Neural progenitor cell (in vitro differentiated cells): ENCODE measurements around the gene GLO1. TPM values are rescaled to one million over a fixed set of nuclear protein-coding genes. Genes with fewer than 3 reads are reported as not detected.

Source experiments
- DNase-seq: peaks from one replicate; pipeline ENCODE4 v3.0.0-alpha.2; 2016; ENCODE audit warnings: low spot score
- H2AFZ ChIP-seq: fragments of 200-600 bp; sonication (generic); replicated peaks from 2 replicates; pipeline ENCODE4 v1.6.1; 2016; ENCODE audit warnings: antibody characterized with exemption
- H3F3A ChIP-seq: fragments of 200-600 bp; sonication (generic); 2 replicates; pipeline ENCODE4 v1.6.1; 2016; ENCODE audit warnings: antibody characterized with exemption, low read depth
- H3K27ac ChIP-seq: fragments of 200-600 bp; sonication (generic); 2 replicates; pipeline ENCODE4 v1.5.1; 2016; ENCODE audit warnings: mild to moderate bottlenecking
- H3K27me3 ChIP-seq: fragments of 200-600 bp; sonication (generic); 2 replicates; pipeline ENCODE4 v1.6.1; 2016; ENCODE audit warnings: mild to moderate bottlenecking, moderate library complexity
- H3K36me3 ChIP-seq: fragments of 200-600 bp; sonication (generic); 2 replicates; pipeline ENCODE4 v1.5.1; 2016
- H3K4me1 ChIP-seq: fragments of 200-600 bp; sonication (generic); 2 replicates; pipeline ENCODE4 v1.6.1; 2016; ENCODE audit warnings: mixed run types
- H3K4me2 ChIP-seq: fragments of 200-600 bp; sonication (generic); 2 replicates; pipeline ENCODE4 v1.6.1; 2016
- H3K4me3 ChIP-seq: fragments of 200-600 bp; sonication (generic); 2 replicates; pipeline ENCODE4 v1.5.1; 2016
- H3K79me2 ChIP-seq: fragments of 200-600 bp; sonication (generic); 2 replicates; pipeline ENCODE4 v1.6.1; 2016; ENCODE audit warnings: low read depth
- H3K9ac ChIP-seq: fragments of 200-600 bp; sonication (generic); 2 replicates; pipeline ENCODE4 v1.6.1; 2016
- H3K9me3 ChIP-seq: fragments of 200-600 bp; sonication (generic); 2 replicates; pipeline ENCODE4 v1.5.1; 2016; ENCODE audit warnings: low read depth
- H4K20me1 ChIP-seq: fragments of 200-600 bp; sonication (generic); 2 replicates; pipeline ENCODE4 v1.6.1; 2016; ENCODE audit warnings: low read depth
- H3K27ac Mint-ChIP-seq: 3 replicates; pipeline ENCODE4 v1.8.0; 2021; ENCODE audit warnings: mixed read lengths
- H3K27me3 Mint-ChIP-seq: 2 replicates; pipeline ENCODE4 v1.8.0; 2022; ENCODE audit warnings: low read depth, mild to moderate bottlenecking, inconsistent platforms, moderate library complexity, mixed read lengths; ENCODE audit not compliant: insufficient read depth
- H3K36me3 Mint-ChIP-seq: 3 replicates; pipeline ENCODE4 v1.8.0; 2021; ENCODE audit warnings: mixed read lengths
- H3K4me1 Mint-ChIP-seq: 3 replicates; pipeline ENCODE4 v1.8.0; 2021; ENCODE audit warnings: mixed read lengths
- H3K4me3 Mint-ChIP-seq: 3 replicates; pipeline ENCODE4 v1.8.0; 2021; ENCODE audit warnings: mild to moderate bottlenecking, moderate library complexity, mixed read lengths
- H3K9me3 Mint-ChIP-seq: 3 replicates; pipeline ENCODE4 v1.8.0; 2020; ENCODE audit warnings: mixed read lengths
- CTCF ChIP-seq: fragments of 200-600 bp; sonication (generic); IDR thresholded peaks from 2 replicates; pipeline ENCODE4 v1.5.1; 2017; ENCODE audit warnings: antibody characterized with exemption, mild to moderate bottlenecking
- EZH2 ChIP-seq: fragments of 200-600 bp; sonication (generic); IDR thresholded peaks from 2 replicates; pipeline ENCODE4 v1.6.1; 2017; ENCODE audit warnings: antibody characterized with exemption, mild to moderate bottlenecking, moderate library complexity
- EZH2phosphoT487 ChIP-seq: fragments of 200-600 bp; sonication (generic); IDR thresholded peaks from 2 replicates; pipeline ENCODE4 v1.6.1; 2017; ENCODE audit warnings: antibody characterized with exemption
- total RNA-seq: library from RNA; depleted of rRNA; stranded (reverse); fragments of >200 nt; gene quantifications from 2 replicates; pipeline ENCODE4 v1.2.3, GENCODE V29; 2015; ENCODE audit warnings: low replicate concordance

The GLO1 gene
- total RNA-seq, 1 donor from 2014 or later, result 525 TPM

- H3K27ac Mint-ChIP-seq, result no peak overlapping the region
- H3K4me3 ChIP-seq, result no peak overlapping the region
- no peak for TF ChIP-seq EZH2phosphoT487
- no peak for TF ChIP-seq CTCF
- no peak for TF ChIP-seq EZH2
- no peaks in the 10 kb centered on the region for H3F3A ChIP-seq
- no peak overlapping the region for H3K27ac ChIP-seq
- H3K79me2 ChIP-seq, result no peaks in the 10 kb centered on the region
- peaks cover 3% of the 10 kb centered on the region for H3K4me1 Mint-ChIP-seq
- H3K27me3 Mint-ChIP-seq, result peaks cover 2% of the 10 kb centered on the region
- H3K4me1 ChIP-seq, result no peaks in the 10 kb centered on the region
- H3K9ac ChIP-seq, result no peak overlapping the region
- H3K36me3 Mint-ChIP-seq, result peaks cover 11% of the 10 kb centered on the region
- no peaks in the 10 kb centered on the region for H4K20me1 ChIP-seq
- H2AFZ ChIP-seq, result no peak overlapping the region
- no peaks in the 10 kb centered on the region for H3K27me3 ChIP-seq
- H3K9me3 Mint-ChIP-seq, result no peaks in the 10 kb centered on the region
- H3K9me3 ChIP-seq, result no peaks in the 10 kb centered on the region
- H3K4me3 Mint-ChIP-seq, result no peak overlapping the region
- DNase-seq, result no peak
- H3K36me3 ChIP-seq, result no peaks in the 10 kb centered on the region
- H3K4me2 ChIP-seq, result no peak overlapping the region
These were observed 46.0 kb downstream of the GLO1 start for GRCh38 chr6:38656896-38657295.

- peaks cover 2% of the 10 kb centered on the region for H3K27me3 Mint-ChIP-seq
- no peaks in the 10 kb centered on the region for H3K9me3 ChIP-seq
- H2AFZ ChIP-seq, result no peak overlapping the region
- peaks cover 6% of the 10 kb centered on the region for H3K36me3 Mint-ChIP-seq
- H3K4me3 ChIP-seq, result no peak overlapping the region
- no peaks in the 10 kb centered on the region for H3K36me3 ChIP-seq
- H4K20me1 ChIP-seq, result no peaks in the 10 kb centered on the region
- no peak overlapping the region for H3K27ac Mint-ChIP-seq
- no peak overlapping the region for H3K27ac ChIP-seq
- H3K79me2 ChIP-seq, result no peaks in the 10 kb centered on the region
- H3K4me2 ChIP-seq, result no peak overlapping the region
- TF ChIP-seq EZH2 (no peak), CTCF (no peak), EZH2phosphoT487 (no peak)
- no peaks in the 10 kb centered on the region for H3K4me1 ChIP-seq
- no peak overlapping the region for H3K9ac ChIP-seq
- H3K27me3 ChIP-seq, result no peaks in the 10 kb centered on the region
- peaks cover 3% of the 10 kb centered on the region for H3K4me1 Mint-ChIP-seq
- H3F3A ChIP-seq, result no peaks in the 10 kb centered on the region
- H3K9me3 Mint-ChIP-seq, result no peaks in the 10 kb centered on the region
- no peak overlapping the region for H3K4me3 Mint-ChIP-seq
- DNase-seq, result no peak
These were observed 48.7 kb downstream of the GLO1 start for GRCh38 chr6:38654263-38654662.

DNA sequence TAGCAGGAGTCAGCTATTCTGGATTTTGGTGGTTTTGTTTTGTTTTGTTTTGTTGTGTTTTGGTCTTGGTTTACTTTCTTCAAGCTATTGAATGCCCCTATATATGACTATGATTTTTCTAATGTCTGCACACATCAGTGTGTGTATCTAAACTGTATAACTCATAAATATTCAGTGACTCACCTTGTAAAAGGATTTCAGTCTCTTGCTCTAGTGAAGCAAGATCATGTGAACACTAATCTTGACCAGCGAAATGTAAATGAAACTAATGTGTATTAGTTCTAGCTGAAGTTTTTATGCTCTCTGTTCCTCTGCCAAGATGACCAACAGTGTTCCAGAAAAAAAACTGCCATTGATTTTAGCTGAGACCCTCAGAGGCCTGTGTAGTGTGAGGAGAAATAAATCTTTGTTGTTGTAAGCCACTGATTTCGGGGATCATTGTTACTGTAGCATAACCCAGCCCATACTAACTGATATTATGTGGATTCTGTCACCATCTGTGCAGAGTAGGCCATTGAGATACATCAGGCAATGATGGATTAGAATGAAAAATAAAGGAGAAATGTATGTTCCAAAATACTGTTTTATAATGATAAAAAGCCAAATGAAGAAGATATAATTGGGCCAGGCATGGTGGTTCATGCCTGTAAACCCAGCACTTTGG lies 51.7 kb downstream of the GLO1 start:
- Histone ChIP-seq H3K4me3 (no peak overlapping the region), H4K20me1 (no peaks in the 10 kb centered on the region), H2AFZ (no peak overlapping the region), H3K4me2 (no peak overlapping the region), H3F3A (no peaks in the 10 kb centered on the region), H3K27me3 (no peaks in the 10 kb centered on the region), H3K79me2 (no peaks in the 10 kb centered on the region), H3K27ac (no peak overlapping the region), H3K4me1 (no peaks in the 10 kb centered on the region), H3K9ac (no peak overlapping the region), H3K36me3 (no peaks in the 10 kb centered on the region), H3K9me3 (no peaks in the 10 kb centered on the region)
- H3K36me3 Mint-ChIP-seq, result peaks cover 4% of the 10 kb centered on the region
- H3K4me1 Mint-ChIP-seq, result no peaks in the 10 kb centered on the region
- no peak for DNase-seq
- no peak overlapping the region for H3K4me3 Mint-ChIP-seq
- TF ChIP-seq EZH2, result no peak
- TF ChIP-seq EZH2phosphoT487, result no peak
- TF ChIP-seq CTCF, result no peak
- H3K9me3 Mint-ChIP-seq, result no peaks in the 10 kb centered on the region
- H3K27ac Mint-ChIP-seq, result no peak overlapping the region
- peaks cover 2% of the 10 kb centered on the region for H3K27me3 Mint-ChIP-seq
